ENCODE measurements around the gene GABARAP. TPM values are rescaled to one million over a fixed set of nuclear protein-coding genes. Genes with fewer than 3 reads are reported as not detected.

Gene GABARAP
- total and polyA plus RNA-seq, 10 of the 15 experiments (the other 5 are each of a cell fraction or from before 2014, with no cell fraction given): 134 to 613 (median 285) TPM

- TF ChIP-seq ZNF687 (IDR thresholded peaks at IDR 0.05) (peak; percentile 57; the same call in 1 of the 2 replicates), TCF12 (IDR thresholded peaks at IDR 0.05; ENCODE audit: low read depth, low read length) (peak; percentile 57; the same call in 1 of the 2 replicates), WRNIP1 (IDR thresholded peaks at IDR 0.05; ENCODE audit: borderline replicate concordance, low read depth, low read length) (no peak), YY1 (IDR thresholded peaks at IDR 0.05; ENCODE audit: low read depth, low read length) (peak; percentile 89), BCL11A (IDR thresholded peaks at IDR 0.05; ENCODE audit: low read depth, low read length) (0 out of 2 replicates have a peak, but pooled peaks have one; percentile 26), RBBP5 (conservative IDR thresholded peaks at IDR 0.05) (no peak), GATAD2B (conservative IDR thresholded peaks at IDR 0.05; ENCODE audit: low read depth) (peak; percentile 58; the same call in 1 of the 2 replicates), GABPA (IDR thresholded peaks at IDR 0.05; ENCODE audit: low read depth) (peak; percentile 32; the same call in 1 of the 2 replicates), JUNB (IDR thresholded peaks at IDR 0.05) (no peak), ZNF207 (IDR thresholded peaks at IDR 0.05; ENCODE audit: borderline replicate concordance) (0 out of 2 replicates have a peak, but pooled peaks have one; percentile 72), REST (IDR thresholded peaks at IDR 0.05; ENCODE audit: low read depth, low read length) (peak; percentile 17; the same call in 1 of the 2 replicates), CREM (IDR thresholded peaks at IDR 0.05; ENCODE audit: low read depth) (peak; percentile 92), SUZ12 (IDR thresholded peaks at IDR 0.05; ENCODE audit: unreplicated experiment) (no peak), ZBTB33 (IDR thresholded peaks at IDR 0.05) (0 out of 2 replicates have a peak, but pooled peaks have one; percentile 40), STAT3 (IDR thresholded peaks at IDR 0.05; ENCODE audit: low read depth, low read length) (no peak), HCFC1 (IDR thresholded peaks at IDR 0.05; ENCODE audit: low read length) (peak; percentile 53; the same call in 1 of the 2 replicates), SP1 (IDR thresholded peaks at IDR 0.05; ENCODE audit: low read depth, low read length) (peak; percentile 79), PBX3 (IDR thresholded peaks at IDR 0.05; ENCODE audit: insufficient replicate concordance, low read depth, low read length) (peak; percentile 84)
These were observed 636 bp upstream of the GABARAP start (continued) for GRCh38 chr17:7242717-7243452.

Measured in GM12878 (cell line).